NCI-H524 (cell line): ENCODE results near the gene TMEM219.
A peak's percentile ranks its signal among the peaks of the same experiment; 100 is the strongest.

Source experiments
- DNase-seq, 2 experiments: peaks; one replicate each; lab custom pipeline; 2025; lab: John Stamatoyannopoulos, UW

TMEM219 gene

GRCh38 chr16:29982560-29983419, 20.9 kb downstream of the TMEM219 start:
- DNase-seq: no peak

- no peak for DNase-seq
Measured at GRCh38 chr16:29983420-29984136, 21.7 kb downstream of the TMEM219 start.

GRCh38 chr16:29984137-29984763, 22.4 kb downstream of the TMEM219 start:
- no peak for DNase-seq

GRCh38 chr16:29984764-29985147, 22.9 kb downstream of the TMEM219 start:
- DNase-seq: no peak

- DNase-seq: no peak
Measured at GRCh38 chr16:29985271-29985811, 23.5 kb downstream of the TMEM219 start.

GRCh38 chr16:29986231-29986630, 24.4 kb downstream of the TMEM219 start:
- DNase-seq: no peak

GRCh38 chr16:29986931-29987330, 25.1 kb downstream of the TMEM219 start:
- DNase-seq: no peak

- DNase-seq: no peak
Measured at GRCh38 chr16:29987371-29988085, 25.6 kb downstream of the TMEM219 start.

- DNase-seq: no peak
Measured at GRCh38 chr16:29988346-29989075, 26.6 kb downstream of the TMEM219 start.

GRCh38 chr16:29989111-29989858, 27.4 kb downstream of the TMEM219 start:
- DNase-seq: no peak

- no peak for DNase-seq
Measured at GRCh38 chr16:29990034-29990433, 28.2 kb downstream of the TMEM219 start.

GRCh38 chr16:29990883-29991570, 29.1 kb downstream of the TMEM219 start:
- no peak for DNase-seq

GRCh38 chr16:29991571-29991904, 29.7 kb downstream of the TMEM219 start:
- no peak for DNase-seq

GRCh38 chr16:29992344-29992967, 30.6 kb downstream of the TMEM219 start:
- DNase-seq: no peak

GRCh38 chr16:29993191-29993902, 31.5 kb downstream of the TMEM219 start:
- DNase-seq: no peak

GRCh38 chr16:29993903-29994599, 32.2 kb downstream of the TMEM219 start:
- DNase-seq: no peak

- peak in 1 of 2 experiments; percentile 47 for DNase-seq
Measured at GRCh38 chr16:29994600-29995323, 32.9 kb downstream of the TMEM219 start.
